Heart right ventricle (tissue), 16 donors: ENCODE results near the gene GFRA4. TPM values are rescaled to one million over a fixed set of nuclear protein-coding genes. Genes with fewer than 3 reads are reported as not detected.

Experiments
- ATAC-seq, 8 donors: fragments of 200-7000 bp; cut with Tn5 transposase; one replicate each; pipeline ENCODE4 v1.9.1; 2020; ENCODE audit warnings: mild to moderate bottlenecking in 8 of 8, moderate library complexity in 8 of 8, moderate number of reproducible peaks in 1 of 8
- DNase-seq, 2 donors: peaks; one replicate each; pipeline ENCODE4 v3.0.0-alpha.2; 2020
- H3K27ac ChIP-seq, 10 donors: fragments of 200-600 bp; sonication (generic) in 2 of 10; one replicate each; pipeline versions ENCODE4 v1.5.0 to v1.8.0; 2020 to 2022; ENCODE audit warnings: mild to moderate bottlenecking in 3 of 10
- H3K27me3 ChIP-seq, 7 donors: fragments of 200-600 bp; one replicate each; pipeline ENCODE4 v1.8.0; 2021 to 2022; ENCODE audit warnings: mild to moderate bottlenecking in 2 of 7
- H3K36me3 ChIP-seq, 9 donors: fragments of 200-600 bp; sonication (generic) in 1 of 9; one replicate each; pipeline versions ENCODE4 v1.5.0 to v1.8.0; 2020 to 2022; ENCODE audit warnings: mild to moderate bottlenecking in 2 of 9
- H3K4me1 ChIP-seq, 9 donors: fragments of 200-600 bp; sonication (generic) in 1 of 9; one replicate each; pipeline versions ENCODE4 v1.5.0 to v1.8.0; 2020 to 2022; ENCODE audit warnings: mild to moderate bottlenecking in 4 of 9
- H3K4me3 ChIP-seq, 10 donors: fragments of 200-600 bp; sonication (generic) in 2 of 10; one replicate each; pipeline versions ENCODE4 v1.5.0 to v1.8.0; 2020 to 2022; ENCODE audit warnings: mild to moderate bottlenecking in 7 of 10, moderate library complexity in 2 of 10
- H3K9me3 ChIP-seq, 11 donors: fragments of 200-600 bp in 10 of 11; sonication (generic) in 2 of 11; one replicate each; pipeline versions ENCODE4 v1.5.0 to v1.8.0; 2013 to 2022; ENCODE audit warnings: mild to moderate bottlenecking in 2 of 11, control low read depth in 1 of 11, moderate library complexity in 1 of 11
- CTCF ChIP-seq, 9 donors: fragments of 200-600 bp; sonication (generic) in 2 of 9; IDR thresholded peaks; one replicate each; pipeline versions ENCODE4 v1.5.0 to v1.8.0; 2021 to 2022; ENCODE audit warnings: antibody characterized with exemption in 9 of 9, mild to moderate bottlenecking in 5 of 9, moderate library complexity in 1 of 9
- WGBS, 2 donors: extraction: QIAGEN DNeasy Blood & Tissue Kit; methylation state at CpG; one replicate each; pipeline ENCODE4 v1.1.7; 2013; ENCODE audit warnings: inconsistent platforms in 1 of 2; 5-methylcytosine and 5-hydroxymethylcytosine counted together
- intact Hi-C, 10 donors: fragments of 100-400 bp; cut with DNase I; formaldehyde crosslinking; loops; one replicate each; pipeline versions ENCODE4 v1.11.1 to v1.14.2; 2022
- polyA plus RNA-seq, 2 donors: library from polyadenylated mRNA; stranded (reverse); fragments of 200-250 nt; gene quantifications; one replicate each; pipeline ENCODE4 v1.2.3, GENCODE V29; 2013
- total RNA-seq, 10 donors: library from RNA; stranded (reverse); fragmentation: NEBNext Ultra II Directional in 3 of 10; extraction: Animal tissue kit (Norgen Biotek cat#: 25700) in 3 of 10; gene quantifications; one replicate each; pipeline versions ENCODE4 v1.2.1 to v1.2.4, GENCODE V29; 2021 to 2023
- donor health status: Arrhythmogenic right ventricular cardiomyopathy.
- donor health status: ischemic (EF 13 %, LVEDD 7.1; RV severe dilation, severe dysfunction).
- donor health status: healthy with polysubstance abuse.
- donor health status: DM: no; HTN: yes; CAD: no.
- donor health status: DM: no; HTN: no; CAD: no.
- donor health status: ischemic (EF 25% LVEDD 6.9; RV normal size, moderate dysfunction).
- donor health status: ischemic (EF 25% LVEDD 5.7; RV mildly dilated, moderate dysfunction).
- donor health status: healthy.
- donor health status: DM: yes; HTN: yes; CAD: no.
- donor health status: Ischemic cardiomyopathy.
- donor health status: ischemic (EF 35%, LVEDD 5.7; RV mildly dilated, moderate dysfunction).
- donor health status: nonischemic (EF 11% LVEDD 7.7; RV severe dilation, severe dysfunction).
- donor health status: DM: yes; HTN: yes; CAD: no.
- donor health status: PGD.
- donor health status: ischemic (EF 29% LVEDD 5.4; RV normal size, mild dysfunction).
- donor health status: nonischemic (EF 23%, LVEDD 6.1; RV moderate dilation, normal function).

The GFRA4 gene
- total and polyA plus RNA-seq, 12 donors = not detected

- Histone ChIP-seq H3K27me3 (peaks cover 0 to 38% (median 22%) of the 10 kb centered on the region in 7 donors), H3K4me3 (no peak overlapping the region), H3K36me3 (peaks cover 0 to 12% (median 0%) of the 10 kb centered on the region in 9 donors), H3K9me3 (no peaks in the 10 kb centered on the region), H3K27ac (no peak overlapping the region), H3K4me1 (peaks cover 6 to 37% (median 22%) of the 10 kb centered on the region in 9 donors)
- ATAC-seq (no peak), DNase-seq (no peak)
- 71 to 76% methylated on average over 7 of the region's 7 CpGs for WGBS, 2 donors
- intact Hi-C loops = loop anchor here in 1 of 10 donors (10.0 kb wide), 1 partner anchor 169 kb away; no protein-coding TSS in a partner anchor
- no peak for TF ChIP-seq CTCF (IDR thresholded peaks at IDR 0.05)
Observed at GRCh38 chr20:3685341-3685740, 22.1 kb upstream of the GFRA4 start.

GRCh38 chr20:3681931-3682781 lies 19.0 kb upstream of the GFRA4 start, which contains the start of gene ADAM33:
ADAM33 (minus strand) TSS chr20:3682010; CDS start chr20:3682004, 6 bp downstream.
- Histone ChIP-seq H3K9me3 (no peaks in the 10 kb centered on the region), H3K27me3 (peaks cover 0 to 45% (median 23%) of the 10 kb centered on the region in 7 donors), H3K4me3 (peak within 1 kb of the TSS; percentile 36 to 63 (median 54)), H3K4me1 (peaks cover 7 to 56% (median 31%) of the 10 kb centered on the region in 9 donors), H3K36me3 (no peaks in the 10 kb centered on the region), H3K27ac (peak within 1 kb of the TSS; percentile 36 to 76 (median 62))
- intact Hi-C loops = loop anchor here in 1 of 10 donors (10.0 kb wide), 1 partner anchor 173 kb away; no protein-coding TSS in a partner anchor
- peak in 7 of 8 donors; percentile 6 to 49 (median 27) for ATAC-seq
- 6% methylated on average over 56 to 65 of the region's 65 CpGs for WGBS, 2 donors
- no peak for TF ChIP-seq CTCF (IDR thresholded peaks at IDR 0.05)
- peak in 1 of 2 donors; percentile 74 for DNase-seq

GRCh38 chr20:3681352-3681930 lies 18.2 kb upstream of the GFRA4 start:
- 13 to 15% methylated on average over 31 to 32 of the region's 32 CpGs for WGBS, 2 donors
- Histone ChIP-seq H3K27ac (peak overlapping the region; percentile 2 to 76 (median 62)), H3K4me1 (peaks cover 10 to 56% (median 31%) of the 10 kb centered on the region in 9 donors), H3K9me3 (no peaks in the 10 kb centered on the region), H3K27me3 (peaks cover 0 to 46% (median 24%) of the 10 kb centered on the region in 7 donors), H3K4me3 (peak overlapping the region; percentile 36 to 63 (median 54)), H3K36me3 (no peaks in the 10 kb centered on the region)
- intact Hi-C loops = loop anchor here in 1 of 10 donors (10.0 kb wide), 1 partner anchor 173 kb away; no protein-coding TSS in a partner anchor
- no peak for TF ChIP-seq CTCF (IDR thresholded peaks at IDR 0.05)
- DNase-seq = no peak
- peak in 1 of 8 donors; percentile 4 for ATAC-seq

GRCh38 chr20:3680701-3681351 lies 17.6 kb upstream of the GFRA4 start:
- peak overlapping the region; percentile 36 to 63 (median 54) for H3K4me3 ChIP-seq
- TF ChIP-seq CTCF (IDR thresholded peaks at IDR 0.05) = no peak
- WGBS, 2 donors = 72 to 74% methylated on average over 15 of the region's 15 CpGs
- peaks cover 0 to 53% (median 30%) of the 10 kb centered on the region in 7 donors for H3K27me3 ChIP-seq
- intact Hi-C loops = loop anchor here in 1 of 10 donors (10.0 kb wide), 1 partner anchor 174 kb away; no protein-coding TSS in a partner anchor
- H3K27ac ChIP-seq = peak overlapping the region in 9 of 10 donors; percentile 40 to 76 (median 64)
- ATAC-seq = peak in 1 of 8 donors; percentile 11
- H3K9me3 ChIP-seq = no peaks in the 10 kb centered on the region
- H3K4me1 ChIP-seq = peaks cover 9 to 54% (median 29%) of the 10 kb centered on the region in 9 donors
- no peak for DNase-seq
- no peaks in the 10 kb centered on the region for H3K36me3 ChIP-seq
